ENCODE measurements around the gene AMPH. TPM values are rescaled to one million over a fixed set of nuclear protein-coding genes. Genes with fewer than 3 reads are reported as not detected.

Gene AMPH
- total and polyA plus RNA-seq, 2 donors (not counting 1 experiment from before 2014, with no cell fraction given), result 2.4 to 3.6 TPM

- Histone ChIP-seq H3K4me1 (ENCODE audit: control insufficient read depth, extremely low read depth, insufficient read depth, low read length) (no peaks in the 10 kb centered on the region), H3K27me3 (ENCODE audit: control insufficient read depth, insufficient read depth, low read length) (no peaks in the 10 kb centered on the region), H3K4me3 (replicated peaks in 1 of 4; ENCODE audit: control extremely low read depth in 1 of 4, insufficient read depth in 1 of 4, low read depth in 3 of 4, low read length in 4 of 4) (no peak overlapping the region), H3K9ac (ENCODE audit: insufficient read depth, low read length) (no peak overlapping the region), H3K4me2 (ENCODE audit: extremely low read depth, insufficient read depth, low read length) (no peak overlapping the region), H3K36me3 (ENCODE audit: control insufficient read depth, insufficient read depth, low read length) (no peaks in the 10 kb centered on the region), H3K27ac (ENCODE audit: insufficient read depth, low read length) (no peak overlapping the region), H3K79me2 (ENCODE audit: control insufficient read depth, insufficient read depth, low read length) (no peaks in the 10 kb centered on the region), H2AFZ (ENCODE audit: low read length) (no peak overlapping the region), H4K20me1 (ENCODE audit: control insufficient read depth, extremely low read depth, insufficient read depth, low read length) (no peaks in the 10 kb centered on the region), H3K9me3 (ENCODE audit: control insufficient read depth, insufficient read depth, low read depth, low read length) (no peaks in the 10 kb centered on the region)
- no peak for TF ChIP-seq EZH2 (IDR thresholded peaks at IDR 0.05; ENCODE audit: low read length, missing control alignments)
- TF ChIP-seq, protein P1, sequence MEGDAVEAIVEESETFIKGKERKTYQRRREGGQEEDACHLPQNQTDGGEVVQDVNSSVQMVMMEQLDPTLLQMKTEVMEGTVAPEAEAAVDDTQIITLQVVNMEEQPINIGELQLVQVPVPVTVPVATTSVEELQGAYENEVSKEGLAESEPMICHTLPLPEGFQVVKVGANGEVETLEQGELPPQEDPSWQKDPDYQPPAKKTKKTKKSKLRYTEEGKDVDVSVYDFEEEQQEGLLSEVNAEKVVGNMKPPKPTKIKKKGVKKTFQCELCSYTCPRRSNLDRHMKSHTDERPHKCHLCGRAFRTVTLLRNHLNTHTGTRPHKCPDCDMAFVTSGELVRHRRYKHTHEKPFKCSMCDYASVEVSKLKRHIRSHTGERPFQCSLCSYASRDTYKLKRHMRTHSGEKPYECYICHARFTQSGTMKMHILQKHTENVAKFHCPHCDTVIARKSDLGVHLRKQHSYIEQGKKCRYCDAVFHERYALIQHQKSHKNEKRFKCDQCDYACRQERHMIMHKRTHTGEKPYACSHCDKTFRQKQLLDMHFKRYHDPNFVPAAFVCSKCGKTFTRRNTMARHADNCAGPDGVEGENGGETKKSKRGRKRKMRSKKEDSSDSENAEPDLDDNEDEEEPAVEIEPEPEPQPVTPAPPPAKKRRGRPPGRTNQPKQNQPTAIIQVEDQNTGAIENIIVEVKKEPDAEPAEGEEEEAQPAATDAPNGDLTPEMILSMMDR (conservative IDR thresholded peaks at IDR 0.05 in 1 of 2, IDR thresholded peaks at IDR 0.05 in 1 of 2; ENCODE audit: low read depth in 1 of 2, low read length in 2 of 2), result no peak
- peak in 1 of 2 donors; percentile 9 for DNase-seq (ENCODE audit: low read depth in 2 of 2)
Observed at GRCh38 chr7:38550836-38551235, 80.3 kb downstream of the AMPH start.

- no peak for DNase-seq (ENCODE audit: low read depth in 2 of 2)
- H4K20me1 ChIP-seq (ENCODE audit: control insufficient read depth, extremely low read depth, insufficient read depth, low read length), result no peaks in the 10 kb centered on the region
- no peaks in the 10 kb centered on the region for H3K79me2 ChIP-seq (ENCODE audit: control insufficient read depth, insufficient read depth, low read length)
- no peak overlapping the region for H3K9ac ChIP-seq (ENCODE audit: insufficient read depth, low read length)
- H3K4me1 ChIP-seq (ENCODE audit: control insufficient read depth, extremely low read depth, insufficient read depth, low read length), result no peaks in the 10 kb centered on the region
- no peak overlapping the region for H3K4me2 ChIP-seq (ENCODE audit: extremely low read depth, insufficient read depth, low read length)
- no peaks in the 10 kb centered on the region for H3K27me3 ChIP-seq (ENCODE audit: control insufficient read depth, insufficient read depth, low read length)
- no peak overlapping the region for H3K27ac ChIP-seq (ENCODE audit: insufficient read depth, low read length)
- H3K9me3 ChIP-seq (ENCODE audit: control insufficient read depth, insufficient read depth, low read depth, low read length), result no peaks in the 10 kb centered on the region
- no peak for TF ChIP-seq EZH2 (IDR thresholded peaks at IDR 0.05; ENCODE audit: low read length, missing control alignments)
- TF ChIP-seq, protein P1 (conservative IDR thresholded peaks at IDR 0.05 in 1 of 2, IDR thresholded peaks at IDR 0.05 in 1 of 2; ENCODE audit: low read depth in 1 of 2, low read length in 2 of 2), result no peak
- no peak overlapping the region for H2AFZ ChIP-seq (ENCODE audit: low read length)
- no peaks in the 10 kb centered on the region for H3K36me3 ChIP-seq (ENCODE audit: control insufficient read depth, insufficient read depth, low read length)
- no peak overlapping the region for H3K4me3 ChIP-seq (replicated peaks in 1 of 4; ENCODE audit: control extremely low read depth in 1 of 4, insufficient read depth in 1 of 4, low read depth in 3 of 4, low read length in 4 of 4)
Observed at GRCh38 chr7:38548605-38549004, 82.6 kb downstream of the AMPH start.

DNA sequence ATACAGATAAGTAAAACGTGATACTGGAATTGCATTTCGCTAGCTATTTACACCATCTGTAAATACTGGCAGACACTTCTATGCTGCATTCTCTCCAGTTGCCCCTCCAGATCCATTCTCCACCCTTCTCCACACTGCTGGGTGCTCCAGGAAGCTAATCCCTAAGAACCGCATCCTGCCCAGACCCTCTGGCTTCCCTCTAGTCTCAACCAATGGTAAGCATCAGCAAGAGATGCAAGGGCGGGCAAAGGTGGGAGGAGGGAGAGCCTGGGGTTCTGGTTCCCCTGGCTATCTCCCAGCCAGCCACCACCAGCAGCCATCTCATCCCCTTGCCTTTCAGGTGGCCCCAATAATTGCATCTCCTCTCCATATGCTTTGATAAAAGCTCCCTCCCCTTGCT lies 84.4 kb downstream of the AMPH start:
- no peaks in the 10 kb centered on the region for H3K27me3 ChIP-seq (ENCODE audit: control insufficient read depth, insufficient read depth, low read length)
- no peak overlapping the region for H3K4me2 ChIP-seq (ENCODE audit: extremely low read depth, insufficient read depth, low read length)
- no peak overlapping the region for H3K9ac ChIP-seq (ENCODE audit: insufficient read depth, low read length)
- H2AFZ ChIP-seq (ENCODE audit: low read length), result no peak overlapping the region
- DNase-seq (ENCODE audit: low read depth in 2 of 2), result no peak
- no peaks in the 10 kb centered on the region for H3K9me3 ChIP-seq (ENCODE audit: control insufficient read depth, insufficient read depth, low read depth, low read length)
- no peak for TF ChIP-seq EZH2 (IDR thresholded peaks at IDR 0.05; ENCODE audit: low read length, missing control alignments)
- TF ChIP-seq, protein P1 (conservative IDR thresholded peaks at IDR 0.05 in 1 of 2, IDR thresholded peaks at IDR 0.05 in 1 of 2; ENCODE audit: low read depth in 1 of 2, low read length in 2 of 2), result no peak
- no peaks in the 10 kb centered on the region for H3K4me1 ChIP-seq (ENCODE audit: control insufficient read depth, extremely low read depth, insufficient read depth, low read length)
- H3K27ac ChIP-seq (ENCODE audit: insufficient read depth, low read length), result no peak overlapping the region
- H3K4me3 ChIP-seq (replicated peaks in 1 of 4; ENCODE audit: control extremely low read depth in 1 of 4, insufficient read depth in 1 of 4, low read depth in 3 of 4, low read length in 4 of 4), result no peak overlapping the region
- H4K20me1 ChIP-seq (ENCODE audit: control insufficient read depth, extremely low read depth, insufficient read depth, low read length), result no peaks in the 10 kb centered on the region
- H3K79me2 ChIP-seq (ENCODE audit: control insufficient read depth, insufficient read depth, low read length), result no peaks in the 10 kb centered on the region
- H3K36me3 ChIP-seq (ENCODE audit: control insufficient read depth, insufficient read depth, low read length), result no peaks in the 10 kb centered on the region
